B cell (primary cell): ENCODE measurements around the gene CALR. TPM values are rescaled to one million over a fixed set of nuclear protein-coding genes. Genes with fewer than 3 reads are reported as not detected.
"Not testable (repeated sequence)": the region's sequence is repeated elsewhere in the genome, so short reads cannot be mapped to it uniquely, and the experiment has no call there.

Experiments
- ATAC-seq: fragments of 200-7000 bp; cut with Tn5 transposase; one replicate; pipeline ENCODE4 v1.10.0; 2021; ENCODE audit warnings: low read depth, mild to moderate bottlenecking, moderate number of reproducible peaks, moderate library complexity
- CTCF ChIA-PET: fragments of 350-600 bp; sonication (Branson Sonifier 250); formaldehyde crosslinking; loops from one replicate; lab custom pipeline; 2021; ENCODE audit warnings: antibody characterized with exemption, inconsistent platforms; lab: Charles Lee
- POLR2A ChIA-PET: fragments of 350-600 bp; sonication (Branson Sonifier 250); formaldehyde crosslinking; loops from one replicate; lab custom pipeline; 2021; ENCODE audit warnings: antibody characterized with exemption; lab: Charles Lee
- DNase-seq: peaks from one replicate; pipeline ENCODE4 v3.0.0; 2013
- H2AFZ ChIP-seq: 2 replicates; pipeline ENCODE4 v1.6.1; 2012; ENCODE audit warnings: mild to moderate bottlenecking, low read depth, low read length; ENCODE audit not compliant: insufficient read depth, poor library complexity, severe bottlenecking
- H3K27ac ChIP-seq, 2 donors: 1 replicate in 1 of 2; 2 replicates in 1 of 2; pipeline ENCODE4 v1.5.1; 2012 to 2013; ENCODE audit warnings: low read length in 2 of 2, mild to moderate bottlenecking in 2 of 2, moderate library complexity in 1 of 2
- H3K27me3 ChIP-seq, 4 experiments: fragments of 200-600 bp in 1 of 4; sonication (generic) in 1 of 4; replicated peaks in 1 of 4; 1 replicate in 2 of 4; 2 replicates in 2 of 4; pipeline versions ENCODE4 v1.6.1 to v1.7.0; 2013 to 2016; ENCODE audit warnings: low read length in 3 of 4, mild to moderate bottlenecking in 2 of 4, mixed read lengths in 1 of 4, moderate library complexity in 1 of 4; ENCODE audit not compliant: insufficient read depth in 4 of 4, control insufficient read depth in 3 of 4; ENCODE audit errors: control extremely low read depth in 1 of 4
- H3K36me3 ChIP-seq, 2 experiments: replicated peaks in 1 of 2; 1 replicate in 1 of 2; 2 replicates in 1 of 2; pipeline versions ENCODE4 v1.6.1 to v1.7.1; 2013; ENCODE audit warnings: low read length in 1 of 2; ENCODE audit not compliant: insufficient read depth in 2 of 2, control insufficient read depth in 1 of 2; ENCODE audit errors: control extremely low read depth in 1 of 2, extremely low read depth in 1 of 2
- H3K4me1 ChIP-seq, 2 donors: fragments of 200-600 bp in 1 of 2; sonication (generic) in 1 of 2; 1 replicate in 1 of 2; 2 replicates in 1 of 2; pipeline versions ENCODE4 v1.5.1 to v1.6.1; 2013 to 2017; ENCODE audit warnings: low read length in 2 of 2; ENCODE audit not compliant: control insufficient read depth in 2 of 2, insufficient read depth in 2 of 2
- H3K4me2 ChIP-seq: replicated peaks from 2 replicates; pipeline ENCODE3; 2012; ENCODE audit warnings: mild to moderate bottlenecking, low read depth, low read length; ENCODE audit not compliant: poor library complexity, severe bottlenecking
- H3K4me3 ChIP-seq, 5 experiments: fragments of 200-600 bp in 1 of 5; sonication (generic) in 1 of 5; 1 replicate in 3 of 5; 2 replicates in 2 of 5; pipeline versions ENCODE4 v1.5.1 to v1.7.0; 2011 to 2016; ENCODE audit warnings: low read length in 4 of 5, mild to moderate bottlenecking in 4 of 5, low read depth in 2 of 5, control low read depth in 1 of 5, moderate library complexity in 1 of 5; ENCODE audit not compliant: insufficient read depth in 1 of 5; ENCODE audit errors: control extremely low read depth in 1 of 5, extremely low read depth in 1 of 5
- H3K79me2 ChIP-seq: fragments of 200-600 bp; sonication (generic); one replicate; pipeline ENCODE4 v1.6.0; 2016; ENCODE audit warnings: low read length; ENCODE audit not compliant: control insufficient read depth, insufficient read depth
- H3K9ac ChIP-seq: fragments of 200-600 bp; sonication (generic); 2 replicates; pipeline ENCODE4 v1.6.1; 2017; ENCODE audit warnings: mild to moderate bottlenecking, low read length, moderate library complexity
- H3K9me3 ChIP-seq, 3 donors: one replicate each; pipeline versions ENCODE4 v1.6.1 to v1.7.1; 2013; ENCODE audit warnings: low read length in 2 of 3; ENCODE audit not compliant: control insufficient read depth in 2 of 3, insufficient read depth in 1 of 3; ENCODE audit errors: control extremely low read depth in 1 of 3
- H4K20me1 ChIP-seq: 2 replicates; pipeline ENCODE4 v1.6.0; 2012; ENCODE audit warnings: mild to moderate bottlenecking, low read length; ENCODE audit not compliant: insufficient read depth, control insufficient read depth, poor library complexity, severe bottlenecking
- H3K27ac Mint-ChIP-seq: one replicate; pipeline ENCODE4 v1.8.0; 2021; ENCODE audit warnings: mixed read lengths
- H3K27me3 Mint-ChIP-seq: one replicate; pipeline ENCODE4 v1.8.0; 2021; ENCODE audit warnings: mixed read lengths
- H3K4me1 Mint-ChIP-seq: one replicate; pipeline ENCODE4 v1.8.0; 2021; ENCODE audit warnings: mixed read lengths
- H3K4me3 Mint-ChIP-seq: one replicate; pipeline ENCODE4 v1.8.0; 2021; ENCODE audit warnings: mixed read lengths
- H3K9me3 Mint-ChIP-seq: one replicate; pipeline ENCODE4 v1.8.0; 2022; ENCODE audit warnings: mixed read lengths; ENCODE audit not compliant: insufficient read depth
- EZH2 ChIP-seq: IDR thresholded peaks from 2 replicates; pipeline ENCODE4 v1.6.1; 2012; ENCODE audit warnings: borderline replicate concordance, low read depth, mild to moderate bottlenecking, moderate library complexity, low read length; ENCODE audit not compliant: insufficient read depth, poor library complexity, severe bottlenecking
- WGBS: methylation state at CpG from one replicate; pipeline ENCODE4 v1.1.5; 2013; ENCODE audit warnings: missing lambda C conversion rate; ENCODE audit not compliant: insufficient coverage; 5-methylcytosine and 5-hydroxymethylcytosine counted together
- intact Hi-C: fragments of 100-400 bp; cut with micrococcal nuclease; formaldehyde crosslinking; loops from one replicate; pipeline ENCODE4 v1.10.0; 2022
- polyA plus RNA-seq: library from polyadenylated mRNA; depleted of rRNA; stranded (reverse); fragments of >200 nt; gene quantifications from 2 replicates; pipeline ENCODE4 v1.2.3, GENCODE V29; 2012
- total RNA-seq, 2 donors: library from RNA; stranded (reverse); fragments of 120-200 nt in 1 of 2; gene quantifications; 1 replicate in 1 of 2; 2 replicates in 1 of 2; pipeline versions ENCODE4 v1.2.3 to v1.2.4, GENCODE V29; 2013 to 2022
- TF ChIP-seq, protein P1 (sequence below): fragments of 200-600 bp; IDR thresholded peaks from one replicate; pipeline ENCODE4 v1.8.0; 2022; ENCODE audit warnings: antibody characterized with exemption, mild to moderate bottlenecking

Gene CALR
- total and polyA plus RNA-seq, 2 donors (not counting 1 experiment from before 2014, with no cell fraction given): 214 to 385 TPM

DNA sequence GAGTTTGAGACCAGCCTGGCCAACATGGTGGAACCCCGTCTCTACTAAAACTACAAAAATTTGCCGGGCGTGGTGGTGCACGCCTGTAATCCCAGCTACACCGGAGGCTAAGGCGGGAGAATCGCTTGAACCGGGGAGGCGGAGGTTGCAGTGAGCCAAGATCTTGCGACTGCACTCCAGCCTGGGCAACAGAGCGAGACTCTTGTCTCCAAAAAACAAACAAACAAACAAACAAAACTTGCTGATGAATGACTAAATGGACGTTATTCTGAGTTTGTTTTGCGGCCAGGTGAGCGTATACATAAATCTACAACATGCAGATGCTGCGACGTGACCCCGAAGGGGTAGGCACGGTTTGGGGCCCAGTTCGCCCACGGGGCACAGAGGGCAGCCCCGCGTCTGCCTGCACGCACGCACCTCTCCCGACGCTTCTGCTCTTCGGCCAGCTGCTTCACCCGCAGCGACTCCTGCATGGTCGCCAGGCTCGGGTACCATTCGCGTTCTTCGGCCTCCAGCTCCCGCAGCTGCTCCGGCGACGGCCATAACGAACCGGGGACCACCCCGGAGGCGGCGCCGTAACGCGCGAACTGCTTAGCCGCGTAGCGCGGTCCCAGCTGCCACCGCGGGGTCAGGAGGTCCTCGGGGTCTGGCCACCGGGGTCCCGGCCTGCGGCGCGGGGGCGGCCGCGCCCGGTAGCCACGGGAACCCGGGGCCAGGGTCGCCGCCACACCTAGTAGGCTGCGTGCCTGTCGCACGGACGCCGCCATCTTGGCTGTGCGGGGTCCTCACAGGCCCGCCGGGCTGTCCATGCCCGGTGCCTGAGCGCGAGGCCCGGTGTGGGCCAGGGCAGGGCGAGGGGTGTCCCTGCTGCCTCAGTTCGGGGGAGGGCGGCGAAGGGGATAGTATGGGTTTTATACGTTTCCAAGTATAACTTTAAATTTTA lies 18.3 kb downstream of the CALR start, which contains the start of gene GADD45GIP1:
Gene GADD45GIP1 (minus strand): TSS at position 778 of the 943 bp plus-strand sequence. CDS start 11 bp downstream, at position 767.
- WGBS: 5% methylated on average over 78 of the region's 84 CpGs
- peak; percentile 98 for ATAC-seq
- TF ChIP-seq EZH2: no peak
- TF ChIP-seq, protein P1, sequence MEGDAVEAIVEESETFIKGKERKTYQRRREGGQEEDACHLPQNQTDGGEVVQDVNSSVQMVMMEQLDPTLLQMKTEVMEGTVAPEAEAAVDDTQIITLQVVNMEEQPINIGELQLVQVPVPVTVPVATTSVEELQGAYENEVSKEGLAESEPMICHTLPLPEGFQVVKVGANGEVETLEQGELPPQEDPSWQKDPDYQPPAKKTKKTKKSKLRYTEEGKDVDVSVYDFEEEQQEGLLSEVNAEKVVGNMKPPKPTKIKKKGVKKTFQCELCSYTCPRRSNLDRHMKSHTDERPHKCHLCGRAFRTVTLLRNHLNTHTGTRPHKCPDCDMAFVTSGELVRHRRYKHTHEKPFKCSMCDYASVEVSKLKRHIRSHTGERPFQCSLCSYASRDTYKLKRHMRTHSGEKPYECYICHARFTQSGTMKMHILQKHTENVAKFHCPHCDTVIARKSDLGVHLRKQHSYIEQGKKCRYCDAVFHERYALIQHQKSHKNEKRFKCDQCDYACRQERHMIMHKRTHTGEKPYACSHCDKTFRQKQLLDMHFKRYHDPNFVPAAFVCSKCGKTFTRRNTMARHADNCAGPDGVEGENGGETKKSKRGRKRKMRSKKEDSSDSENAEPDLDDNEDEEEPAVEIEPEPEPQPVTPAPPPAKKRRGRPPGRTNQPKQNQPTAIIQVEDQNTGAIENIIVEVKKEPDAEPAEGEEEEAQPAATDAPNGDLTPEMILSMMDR: no peak

DNA sequence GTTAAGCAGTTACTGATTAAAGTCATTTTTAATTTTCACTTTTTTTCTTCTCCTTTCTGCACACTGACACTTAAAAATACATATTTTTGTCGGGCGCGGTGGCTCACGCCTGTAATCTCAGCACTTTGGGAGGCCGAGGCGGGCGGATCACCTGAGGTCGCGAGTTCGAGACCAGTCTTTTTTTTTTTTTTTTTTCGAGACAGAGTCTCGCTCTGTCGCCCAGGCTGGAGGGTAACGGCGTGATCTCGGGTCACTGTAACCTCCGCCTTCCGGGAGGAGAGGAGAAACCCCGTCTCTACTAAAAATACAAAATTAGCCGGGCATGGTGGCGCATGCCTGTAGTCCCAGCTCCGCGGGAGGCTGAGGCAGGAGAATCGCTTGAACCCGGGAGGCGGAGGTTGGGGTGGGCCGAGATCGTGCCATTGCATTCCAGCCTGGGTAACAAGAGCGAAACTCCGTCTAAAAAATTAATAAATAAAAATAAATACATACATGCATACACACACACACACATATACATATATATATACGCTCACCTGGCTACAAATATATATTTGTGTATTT lies 19.1 kb downstream of the CALR start:
- ATAC-seq: peak; percentile 35
- Mint-ChIP-seq H3K27ac (peak overlapping the region; percentile 95), H3K4me3 (peak overlapping the region; percentile 91), H3K4me1 (peaks cover 30% of the 10 kb centered on the region)
- not testable (repeated sequence) for H3K9me3 ChIP-seq, DNase-seq, H3K79me2 ChIP-seq, H3K9me3 Mint-ChIP-seq, H3K27me3 Mint-ChIP-seq, H3K27me3 ChIP-seq
- Histone ChIP-seq H4K20me1 (peaks cover 19% of the 10 kb centered on the region), H3K27ac (peak overlapping the region; percentile 75 to 90), H3K4me2 (peak overlapping the region; percentile 82), H3K36me3 (peaks cover 5 to 19% of the 10 kb centered on the region in 2 experiments), H3K4me1 (peaks cover 21 to 36% of the 10 kb centered on the region in 2 donors), H3K9ac (peak overlapping the region; percentile 74), H2AFZ (peak overlapping the region; percentile 98), H3K4me3 (peak overlapping the region; percentile 60 to 83 (median 65))
- ChIA-PET POLR2A (interaction anchor here (0.6 to 0.7 kb wide), 2 partner anchors 66 to 307 kb away, joined by 3 to 14 read pairs; no protein-coding TSS in a partner anchor), CTCF (interaction anchor here (1.1 to 2.5 kb wide), 2 partner anchors 8 to 11 kb away, joined by 3 to 20 read pairs; partner anchors contain the start of gene RAD23A)
- 44% methylated on average over 8 of the region's 31 CpGs for WGBS
- intact Hi-C loops: loop anchor here (1.0 to 2.0 kb wide), 3 partner anchors 8 to 19 kb away; partner anchors contain the start of genes CALR and RAD23A

More for the DNA sequence above, 18.3 kb downstream of the CALR start, which contains the start of gene GADD45GIP1:
- peaks cover 5 to 27% of the 10 kb centered on the region in 2 experiments for H3K36me3 ChIP-seq
- H3K4me3 ChIP-seq: peak within 1 kb of the TSS; percentile 60 to 83 (median 65)
- H3K4me2 ChIP-seq: peak within 1 kb of the TSS; percentile 82
- H3K4me1 Mint-ChIP-seq: peaks cover 30% of the 10 kb centered on the region
- H3K4me3 Mint-ChIP-seq: peak within 1 kb of the TSS; percentile 91
- H3K9me3 ChIP-seq: no peaks in the 10 kb centered on the region
- no peaks in the 10 kb centered on the region for H3K9me3 Mint-ChIP-seq
- peak within 1 kb of the TSS; percentile 74 for H3K9ac ChIP-seq
- POLR2A ChIA-PET: interaction anchor here (0.6 kb wide), 1 partner anchor 65 kb away, joined by 3 read pairs; no protein-coding TSS in a partner anchor
- H3K27ac ChIP-seq: peak within 1 kb of the TSS; percentile 75 to 90
- peaks cover 2% of the 10 kb centered on the region for H3K27me3 Mint-ChIP-seq
- CTCF ChIA-PET: interaction anchor here (1.1 to 2.5 kb wide), 2 partner anchors 9 to 11 kb away, joined by 3 to 20 read pairs; partner anchors contain the start of gene RAD23A
- intact Hi-C loops: loop anchor here (1.0 to 2.0 kb wide), 3 partner anchors 9 to 18 kb away; partner anchors contain the start of genes CALR and RAD23A
- DNase-seq: peak; percentile 86
- H2AFZ ChIP-seq: peak within 1 kb of the TSS; percentile 98
- H4K20me1 ChIP-seq: peaks cover 24% of the 10 kb centered on the region
- peaks cover 4% of the 10 kb centered on the region for H3K79me2 ChIP-seq
- H3K27ac Mint-ChIP-seq: peak within 1 kb of the TSS; percentile 95
- no peaks in the 10 kb centered on the region for H3K27me3 ChIP-seq
- peaks cover 21 to 36% of the 10 kb centered on the region in 2 donors for H3K4me1 ChIP-seq
